SIG-M5 treated with dmso at 0.1 percent for 504 hours (cell line): Measurements from ENCODE around the gene ARHGAP6.
"Not testable (repeated sequence)": the region's sequence is repeated elsewhere in the genome, so short reads cannot be mapped to it uniquely, and the experiment has no call there.

Experiments
- DNase-seq: peaks from one replicate; lab custom pipeline; 2025; ENCODE audit not compliant: unreplicated experiment; lab: John Stamatoyannopoulos, UW

ARHGAP6 gene

GRCh38 chrX:11257711-11258110, 408.0 kb downstream of the ARHGAP6 start:
- no peak for DNase-seq

GRCh38 chrX:11257290-11257689, 408.4 kb downstream of the ARHGAP6 start:
- DNase-seq = no peak

- no peak for DNase-seq
These were observed 411.2 kb downstream of the ARHGAP6 start for GRCh38 chrX:11254417-11255109.

- DNase-seq = no peak
These were observed 421.1 kb downstream of the ARHGAP6 start for GRCh38 chrX:11244636-11245035.

- no peak for DNase-seq
These were observed 423.0 kb downstream of the ARHGAP6 start for GRCh38 chrX:11242704-11243103.

- no peak for DNase-seq
These were observed 424.0 kb downstream of the ARHGAP6 start for GRCh38 chrX:11241720-11242119.

GRCh38 chrX:11239230-11239629, 426.5 kb downstream of the ARHGAP6 start:
- peak; percentile 56 for DNase-seq

- not testable (repeated sequence) for DNase-seq
These were observed 430.3 kb downstream of the ARHGAP6 start for GRCh38 chrX:11235377-11235776.

GRCh38 chrX:11215191-11215921, 450.4 kb downstream of the ARHGAP6 start:
- DNase-seq = no peak

- DNase-seq = no peak
These were observed 451.2 kb downstream of the ARHGAP6 start for GRCh38 chrX:11214346-11215190.

GRCh38 chrX:11212741-11213140, 453.0 kb downstream of the ARHGAP6 start:
- no peak for DNase-seq

- no peak for DNase-seq
These were observed 455.3 kb downstream of the ARHGAP6 start for GRCh38 chrX:11210415-11210801.

GRCh38 chrX:11209798-11210414, 455.8 kb downstream of the ARHGAP6 start:
- no peak for DNase-seq

GRCh38 chrX:11206716-11207115, 459.0 kb downstream of the ARHGAP6 start:
- no peak for DNase-seq

GRCh38 chrX:11205796-11206195, 459.9 kb downstream of the ARHGAP6 start:
- no peak for DNase-seq

- DNase-seq = no peak
These were observed 468.0 kb downstream of the ARHGAP6 start for GRCh38 chrX:11197671-11198070.

- DNase-seq = no peak
These were observed 469.2 kb downstream of the ARHGAP6 start for GRCh38 chrX:11196476-11196875.

- no peak for DNase-seq
These were observed 472.7 kb downstream of the ARHGAP6 start for GRCh38 chrX:11193035-11193469.

GRCh38 chrX:11190745-11191510, 474.8 kb downstream of the ARHGAP6 start:
- no peak for DNase-seq

- no peak for DNase-seq
These were observed 476.6 kb downstream of the ARHGAP6 start for GRCh38 chrX:11189097-11189496.
